Endothelial cell of umbilical vein (primary cell): ENCODE measurements around the gene RAB10.

Experiments used
- CTCF ChIP-seq, 2 donors: IDR thresholded peaks; 1 replicate in 1 of 2; 2 replicates in 1 of 2; pipeline ENCODE4 v1.5.1; 2011; ENCODE audit warnings: low read length in 2 of 2, mild to moderate bottlenecking in 2 of 2, moderate library complexity in 2 of 2, control low read depth in 1 of 2, inconsistent platforms in 1 of 2, low read depth in 1 of 2; ENCODE audit not compliant: insufficient read depth in 1 of 2; ENCODE audit errors: extremely low read depth in 1 of 2
- MAX ChIP-seq: IDR thresholded peaks from 2 replicates; pipeline ENCODE4 v1.6.1; 2011; ENCODE audit not compliant: insufficient read depth, insufficient read length
- POLR2A ChIP-seq: IDR thresholded peaks from 2 replicates; pipeline ENCODE4 v1.6.1; 2012; ENCODE audit warnings: low read depth, mild to moderate bottlenecking, control low read depth, low read length

- TF ChIP-seq CTCF (IDR thresholded peaks at IDR 0.05; ENCODE audit: extremely low read depth in 1 of 2, insufficient read depth in 1 of 2, low read depth in 1 of 2, low read length in 2 of 2): no peak
- no peak for TF ChIP-seq MAX
- TF ChIP-seq POLR2A: no peak
Observed at GRCh38 chr2:26185954-26186770, 152.3 kb downstream of the RAB10 start.
